ENCODE measurements around the gene HK3.

Gene HK3

GRCh38 chr5:176902911-176903664, 3.9 kb upstream of the HK3 start:
- no peak for DNase-seq (ENCODE audit: low read depth in 3 of 3)

DNA sequence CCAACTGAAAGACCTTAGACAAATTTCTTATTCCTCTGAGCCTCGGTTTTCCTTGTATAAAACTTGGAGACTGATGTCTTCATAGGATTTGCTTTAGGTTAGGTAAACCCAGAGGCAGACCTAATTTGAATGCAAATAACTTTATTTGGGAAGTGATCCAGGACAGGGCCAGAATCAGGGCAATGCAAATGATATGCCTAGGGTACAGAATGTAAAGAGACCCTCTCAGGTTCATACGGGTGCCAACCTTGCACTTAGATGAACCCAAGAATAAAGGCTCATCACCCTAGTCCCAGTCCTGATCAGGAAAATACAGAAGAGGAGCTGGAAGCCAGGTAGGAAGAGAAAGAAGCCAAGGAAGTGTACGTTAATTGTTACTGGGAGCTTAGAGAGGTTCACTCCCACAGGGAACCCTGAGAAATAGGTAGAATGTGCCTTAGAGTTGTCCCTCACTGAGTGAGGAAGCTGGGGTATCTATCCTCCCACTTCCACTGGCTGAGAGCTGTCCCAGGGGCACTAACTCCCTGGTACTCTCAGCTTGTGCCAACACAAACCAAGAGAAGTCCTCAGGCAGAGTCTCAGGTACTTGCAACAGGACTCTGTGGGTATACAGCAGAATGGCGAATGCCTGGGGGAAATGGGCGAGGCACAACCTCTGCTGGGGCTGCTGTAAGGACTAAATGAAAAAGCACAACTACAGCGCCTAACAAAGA, 3.1 kb upstream of the HK3 start:
- no peak for DNase-seq (ENCODE audit: low read depth in 3 of 3)

DNA sequence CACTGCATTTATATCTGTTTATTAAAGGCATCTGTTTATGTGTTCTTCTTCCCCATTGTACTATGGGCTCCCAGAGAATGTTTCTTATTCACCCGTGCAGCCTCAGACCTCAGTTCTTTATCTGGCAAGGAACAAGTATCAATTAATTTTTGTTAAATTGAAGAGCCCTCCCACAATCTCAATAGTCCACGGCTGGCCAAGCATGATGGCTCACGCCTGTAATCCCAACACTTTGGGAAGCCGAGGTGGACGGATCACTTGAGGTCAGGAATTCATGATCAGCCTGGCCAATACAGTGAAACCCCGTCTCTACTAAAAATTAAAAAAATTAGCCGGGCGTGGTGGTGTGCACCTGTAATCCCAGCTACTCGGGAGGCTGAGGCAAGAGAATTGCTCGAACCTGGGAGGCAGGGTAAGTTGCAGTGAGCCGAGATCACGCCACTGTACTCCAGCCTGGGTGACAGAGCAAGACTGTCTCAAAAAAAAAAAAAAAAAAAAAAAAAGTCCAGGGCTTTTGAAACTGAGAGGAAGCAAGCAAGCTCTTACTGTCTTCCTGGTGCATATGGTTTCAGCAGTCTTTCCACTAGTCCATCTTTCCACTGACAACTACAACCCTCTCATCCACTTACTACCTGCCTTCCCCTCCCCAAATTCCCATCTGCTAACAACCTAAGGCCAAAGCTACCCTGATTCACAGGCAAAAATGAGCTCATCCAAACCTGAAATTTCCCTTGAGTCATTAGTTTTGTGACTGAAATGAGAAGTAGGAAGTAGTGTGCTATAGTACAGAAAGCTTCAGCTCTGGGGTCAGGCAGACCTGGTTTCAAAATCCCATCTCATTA, 2.3 kb upstream of the HK3 start:
- DNase-seq (ENCODE audit: low read depth in 3 of 3): peak in 2 of 3 experiments; percentile 18 to 44

DNA sequence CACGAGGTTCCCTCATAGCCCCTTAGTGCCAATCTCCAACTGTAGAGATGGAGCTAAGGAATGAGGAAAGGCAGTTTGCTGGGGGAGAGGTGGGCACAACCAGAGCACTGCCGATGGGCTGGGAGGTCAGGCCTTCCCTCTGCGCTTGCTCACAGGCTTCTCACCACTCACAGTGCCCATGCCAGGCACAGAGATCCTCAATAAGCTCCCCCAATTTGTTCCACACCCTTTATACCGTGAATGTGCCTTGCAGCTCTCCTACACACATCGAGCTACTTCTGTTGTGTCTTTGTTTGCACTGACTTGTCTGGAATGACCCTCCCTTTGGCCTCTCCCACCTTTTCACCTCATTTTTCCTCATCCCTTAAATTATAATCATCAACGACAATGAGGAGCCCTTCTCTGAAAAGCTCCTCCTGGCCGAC, 1.6 kb upstream of the HK3 start:
- no peak for DNase-seq (ENCODE audit: low read depth in 3 of 3)

DNA sequence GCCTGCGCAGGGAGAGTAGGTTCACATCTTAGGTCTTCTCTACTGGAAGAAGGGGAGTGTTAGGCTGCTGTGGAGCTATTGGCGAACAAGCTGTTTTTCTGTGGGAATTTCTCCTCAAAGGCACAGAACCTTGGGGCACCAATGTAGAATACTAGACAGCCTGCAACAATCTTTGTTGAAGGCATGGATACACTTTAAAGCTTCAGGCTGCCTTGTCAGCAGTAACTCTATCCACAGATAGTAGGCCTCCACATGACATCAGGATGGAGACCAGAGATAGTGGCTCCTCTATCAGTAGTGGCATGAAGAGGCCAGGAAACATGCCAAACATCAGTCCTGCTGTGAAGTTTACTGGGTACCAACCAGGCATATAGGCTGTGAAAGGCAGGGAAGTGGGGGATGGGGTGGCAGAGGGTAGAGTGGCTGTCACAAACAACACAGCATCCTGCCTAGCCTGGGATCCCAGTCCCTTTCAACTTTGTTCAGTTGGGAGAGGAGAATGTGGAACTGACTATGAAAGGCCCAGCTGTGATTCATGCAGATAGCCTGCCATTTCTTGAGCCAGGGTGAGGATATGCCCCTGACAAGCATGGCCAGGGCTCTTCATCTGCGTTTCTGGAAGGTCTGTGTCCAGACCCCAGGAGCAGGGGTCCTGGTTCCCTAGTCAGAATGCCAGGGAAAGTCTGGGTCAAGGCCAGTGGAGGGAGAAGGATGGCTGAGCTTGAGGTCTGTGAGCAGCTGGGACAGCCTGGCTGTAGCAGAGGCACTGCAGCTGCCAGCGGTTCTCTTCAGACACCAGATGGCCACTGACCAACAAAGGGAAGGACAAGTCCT, 1.0 kb upstream of the HK3 start:
- no peak for DNase-seq (ENCODE audit: low read depth in 3 of 3)

- no peak for DNase-seq (ENCODE audit: low read depth in 3 of 3)
These were observed 1.9 kb downstream of the HK3 start for GRCh38 chr5:176897263-176897662.

DNA sequence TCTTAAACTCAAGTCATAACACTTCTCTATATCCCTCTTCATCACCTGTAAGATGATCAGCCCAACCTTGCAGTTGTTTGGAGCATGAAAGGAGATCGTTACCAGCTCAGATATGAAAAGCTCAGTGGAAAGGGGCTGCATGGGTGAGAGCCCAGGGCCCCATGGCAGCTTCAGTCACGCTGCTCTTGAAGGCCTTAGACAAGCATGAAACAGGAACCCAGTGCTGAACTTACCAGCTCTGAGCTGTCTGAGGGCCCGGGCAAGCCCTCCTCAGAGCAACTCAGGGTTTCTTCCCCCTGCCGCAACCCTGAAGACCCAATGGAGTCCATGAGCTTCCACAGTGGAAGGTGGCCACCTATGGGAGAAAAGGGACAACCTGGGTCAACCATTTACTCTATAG, 3.3 kb downstream of the HK3 start:
- DNase-seq (ENCODE audit: low read depth in 3 of 3): no peak

DNA sequence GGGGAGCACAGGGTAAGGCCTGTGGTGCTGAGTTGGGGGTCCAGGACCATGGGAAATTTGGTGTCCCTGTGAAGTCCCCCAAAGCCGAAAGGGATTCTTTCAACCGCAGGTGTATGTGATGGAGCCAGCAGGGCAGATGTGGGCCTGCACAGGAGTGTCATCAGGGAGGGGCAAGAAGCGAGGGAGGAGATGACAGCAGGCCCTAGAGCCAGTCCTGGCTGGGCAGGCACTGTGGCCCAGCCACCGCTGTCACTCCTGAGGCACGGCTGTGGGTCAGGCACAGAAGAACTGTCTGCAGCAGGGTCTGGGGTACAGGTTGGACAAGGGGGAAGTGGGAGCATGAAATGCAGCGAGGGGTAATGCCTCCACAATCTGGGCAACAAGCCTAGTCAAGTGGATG, 4.8 kb downstream of the HK3 start:
- DNase-seq (ENCODE audit: low read depth in 3 of 3): no peak

DNA sequence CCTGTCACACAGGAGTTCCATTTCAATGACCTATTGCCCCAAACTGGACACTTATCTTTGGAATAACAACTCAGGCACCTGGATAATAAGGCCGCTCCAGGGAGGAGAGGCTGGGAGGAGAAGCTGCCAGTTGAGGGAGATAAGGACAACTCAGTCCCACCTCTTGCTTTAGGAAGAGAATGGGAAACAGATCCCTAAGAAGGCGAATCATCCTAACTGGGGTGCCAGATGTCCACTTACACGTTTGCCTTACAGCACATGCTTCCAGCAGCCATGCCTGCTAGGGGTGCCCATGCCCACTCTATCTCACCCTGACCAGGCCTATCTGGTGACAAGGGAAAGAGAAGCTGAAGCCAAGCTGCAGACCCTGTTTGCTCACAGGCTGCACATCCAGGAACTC, 6.5 kb downstream of the HK3 start:
- DNase-seq (ENCODE audit: low read depth in 3 of 3): no peak

- no peak for DNase-seq (ENCODE audit: low read depth in 3 of 3)
These were observed 7.7 kb downstream of the HK3 start for GRCh38 chr5:176891331-176891958.

GRCh38 chr5:176890455-176891330, 8.5 kb downstream of the HK3 start:
- no peak for DNase-seq (ENCODE audit: low read depth in 3 of 3)

DNA sequence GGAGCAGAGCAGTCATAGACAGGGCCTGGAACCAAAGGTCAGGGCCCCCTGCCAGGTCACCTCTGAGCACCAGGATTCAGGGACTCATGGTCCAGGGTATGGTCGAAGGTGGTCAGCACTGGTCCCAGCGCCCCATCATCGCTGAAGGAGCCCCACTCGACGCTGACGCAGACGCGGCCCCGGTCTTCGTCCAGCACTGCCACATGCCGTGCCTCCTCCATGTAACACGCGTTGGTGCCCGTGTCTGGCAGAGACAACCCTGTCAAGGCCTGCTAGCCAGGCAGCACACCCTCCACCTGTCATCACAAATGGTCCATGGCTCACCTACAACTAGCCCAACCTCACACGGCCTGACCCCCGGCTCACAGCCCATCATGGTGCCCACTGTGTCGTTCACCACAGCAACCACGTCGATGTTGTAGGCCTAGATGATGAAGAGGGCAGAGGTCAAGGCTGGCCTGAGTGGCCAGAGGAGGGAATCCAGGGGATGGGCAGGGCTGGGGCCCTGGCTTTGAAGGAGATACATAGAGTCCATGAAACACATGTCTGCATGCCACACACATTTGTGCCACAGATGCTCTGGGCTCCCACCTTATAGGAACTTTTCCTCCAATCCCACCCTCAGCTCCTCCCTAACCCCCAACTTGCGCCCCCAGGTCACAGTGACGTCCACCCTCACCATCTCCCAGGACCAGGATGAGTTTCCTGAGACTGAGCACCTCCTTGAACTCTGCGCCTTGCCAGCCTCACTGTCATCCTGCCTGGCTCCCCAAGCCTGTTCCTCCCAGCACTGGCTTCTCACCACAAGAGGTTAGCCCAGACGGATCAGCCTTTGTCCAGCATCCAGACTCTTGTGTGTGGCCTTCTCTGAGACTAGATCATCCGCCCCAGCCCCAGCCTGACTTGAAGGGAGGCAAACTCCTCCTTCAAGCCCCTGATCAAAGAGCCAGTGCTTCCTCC, 9.5 kb downstream of the HK3 start:
- no peak for DNase-seq (ENCODE audit: low read depth in 3 of 3)

DNA sequence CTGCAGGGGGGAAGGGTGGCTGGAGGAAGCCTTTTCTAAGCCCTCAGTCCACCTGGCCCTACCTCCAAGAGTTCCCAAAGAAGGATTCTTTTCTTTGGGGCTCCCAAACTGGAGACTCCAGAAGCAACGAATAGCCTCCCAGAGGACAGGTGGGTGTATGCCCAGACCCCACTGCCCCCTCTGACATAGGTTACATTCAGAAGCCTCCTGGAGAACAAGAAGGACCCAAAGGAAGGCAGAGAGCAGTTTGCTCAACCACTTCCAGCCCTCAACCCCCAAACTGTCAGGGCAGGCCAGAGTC, 10.3 kb downstream of the HK3 start:
- no peak for DNase-seq (ENCODE audit: low read depth in 3 of 3)

GRCh38 chr5:176888016-176888864, 10.9 kb downstream of the HK3 start:
- no peak for DNase-seq (ENCODE audit: low read depth in 3 of 3)

GRCh38 chr5:176887252-176887849, 11.8 kb downstream of the HK3 start:
- DNase-seq (ENCODE audit: low read depth in 3 of 3): no peak

DNA sequence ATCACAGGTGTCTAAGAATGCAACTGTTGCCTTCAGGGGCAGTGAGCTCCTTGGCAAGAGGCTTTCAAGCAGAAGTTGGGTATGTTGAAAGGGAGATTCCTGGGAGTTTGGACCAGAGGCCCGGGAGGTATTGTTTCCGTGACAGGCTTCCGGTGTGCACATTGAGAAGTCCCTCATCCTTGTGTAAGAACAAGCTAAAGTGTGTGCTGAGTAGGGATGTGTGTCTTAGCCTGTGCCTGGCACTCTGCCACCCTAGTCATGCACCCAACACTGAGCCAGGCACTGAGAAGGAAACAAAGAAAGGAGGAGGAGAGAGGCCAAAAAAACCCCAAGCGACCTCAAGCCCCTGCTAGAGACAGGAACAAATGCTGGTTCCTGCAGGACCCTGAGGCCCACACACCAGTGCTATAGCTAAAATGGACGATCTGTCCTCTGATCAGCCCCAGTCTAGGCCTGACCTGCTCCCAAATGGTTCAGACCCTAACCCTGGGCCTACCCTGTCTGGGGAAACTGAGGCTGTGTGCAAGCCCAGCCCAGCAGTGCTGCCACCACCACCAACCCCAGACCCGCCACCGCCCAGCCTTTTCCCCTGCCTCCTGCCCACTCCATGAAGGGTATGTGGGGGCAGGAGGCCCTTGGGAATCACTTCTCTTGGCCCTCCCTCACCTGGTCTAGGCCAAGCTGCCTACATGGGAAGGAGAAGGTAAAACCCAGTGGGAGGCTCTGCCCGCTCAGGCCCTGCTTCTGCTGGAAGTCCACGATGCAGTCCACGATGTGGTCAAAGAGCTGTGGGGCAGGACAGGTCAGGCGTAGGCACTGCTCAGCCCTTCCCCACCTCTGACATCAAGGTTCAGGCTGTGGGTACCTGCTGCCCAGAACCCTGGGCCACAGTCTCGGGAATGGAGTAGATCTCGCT, 12.6 kb downstream of the HK3 start:
- DNase-seq (ENCODE audit: low read depth in 3 of 3): no peak

DNA sequence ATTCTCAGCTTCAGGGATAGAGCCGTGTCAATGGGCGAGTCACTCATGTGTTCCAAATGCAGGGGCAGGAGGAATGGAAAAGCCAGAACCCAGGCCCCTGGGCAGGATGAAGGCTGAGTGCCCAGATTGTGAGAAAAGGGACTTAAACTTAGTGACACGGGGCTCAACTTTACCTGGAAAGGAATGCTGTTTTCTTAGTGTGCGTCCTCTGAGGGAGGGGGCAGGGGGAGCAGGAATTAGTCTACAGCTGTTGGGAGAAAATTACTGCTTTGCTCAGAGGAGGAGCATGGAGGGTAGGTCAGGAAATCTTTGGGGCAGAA, 14.6 kb downstream of the HK3 start:
- no peak for DNase-seq (ENCODE audit: low read depth in 3 of 3)

Measured in stimulated activated CD4-positive, alpha-beta T cell treated with anti-CD3 and anti-CD28 coated beads, TNF-alpha, amount 100 ng/mL, for 24 hours (primary cell).